ENCODE results near the gene RPA3.

RPA3 gene

DNA sequence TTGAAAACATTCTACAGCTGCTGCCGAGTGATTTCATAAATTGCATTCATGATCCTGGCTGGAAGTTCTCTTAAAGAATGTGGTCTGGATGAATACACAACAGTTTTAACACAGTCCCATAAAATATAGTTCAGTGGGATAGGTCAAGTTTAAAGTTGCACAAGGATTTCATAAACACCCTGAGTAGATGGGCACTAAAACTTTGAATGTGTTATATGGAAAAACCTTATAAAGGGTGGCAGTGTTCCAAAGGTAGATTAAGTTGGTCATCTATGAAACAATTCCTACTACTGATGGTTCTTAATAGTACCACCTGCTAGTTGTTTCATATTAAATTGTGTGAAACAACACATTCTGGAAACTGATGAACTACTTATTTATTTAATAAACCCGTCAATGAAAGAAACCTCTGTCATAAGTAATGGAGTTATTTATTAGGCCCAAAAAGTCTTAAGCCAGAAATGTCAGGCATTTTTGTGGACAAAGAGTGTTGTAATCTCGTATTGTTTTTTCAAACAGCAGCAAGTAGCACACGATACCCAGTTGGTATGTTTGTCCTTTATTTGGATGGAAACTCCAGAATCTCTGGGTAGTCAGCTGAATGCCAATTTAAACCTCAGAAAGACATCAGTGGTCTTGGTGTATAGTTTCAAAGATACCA, 14.3 kb upstream of the RPA3 start:
- no peak for DNase-seq (ENCODE audit: low read depth, low spot score)

- DNase-seq (ENCODE audit: low read depth, low spot score), result no peak
Observed at GRCh38 chr7:7731732-7732131, 13.3 kb upstream of the RPA3 start.

GRCh38 chr7:7720750-7721621, 2.6 kb upstream of the RPA3 start:
- DNase-seq (ENCODE audit: low read depth, low spot score), result no peak

- no peak for DNase-seq (ENCODE audit: low read depth, low spot score)
Observed at GRCh38 chr7:7720193-7720592, 1.8 kb upstream of the RPA3 start.

DNA sequence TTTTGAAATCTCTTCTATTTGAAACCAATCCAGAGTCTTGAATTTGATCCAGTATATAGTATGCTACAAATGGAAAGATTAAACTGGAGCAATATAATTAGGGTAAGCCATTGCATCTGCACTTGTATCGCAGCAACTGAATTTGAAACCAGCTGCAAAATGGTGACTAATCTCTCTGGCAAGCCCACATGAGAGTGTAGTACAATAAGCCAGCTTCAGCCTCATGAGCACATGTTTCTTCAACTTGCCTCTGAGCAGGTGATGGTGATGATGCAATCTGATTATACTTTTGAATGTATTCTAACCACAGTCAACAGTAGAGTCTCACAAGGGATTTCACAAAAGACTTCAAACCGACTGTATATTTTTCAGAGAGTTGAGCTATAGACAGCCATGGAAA, 829 bp upstream of the RPA3 start:
- peak; percentile 18 for DNase-seq (ENCODE audit: low read depth, low spot score)

DNA sequence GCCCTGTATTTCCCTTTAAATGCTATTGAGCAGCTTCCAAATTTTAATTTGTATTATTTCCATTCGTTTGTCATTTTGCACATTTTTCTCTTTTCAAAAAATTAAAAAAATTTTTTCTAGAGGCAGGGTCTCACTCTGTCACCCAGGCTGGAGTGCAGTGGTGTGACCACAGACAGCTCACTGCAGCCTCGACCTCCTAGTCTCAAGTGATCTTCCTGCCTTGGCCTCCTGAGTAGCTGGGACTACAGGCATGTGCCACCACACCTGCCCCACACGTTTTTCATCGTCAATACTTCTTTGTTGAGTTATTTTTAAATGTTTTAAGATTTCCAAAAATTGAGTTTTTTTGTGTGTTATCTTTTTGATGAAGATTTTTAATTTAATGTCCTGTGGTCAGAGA, 4.7 kb downstream of the RPA3 start:
- no peak for DNase-seq (ENCODE audit: low read depth, low spot score)

DNA sequence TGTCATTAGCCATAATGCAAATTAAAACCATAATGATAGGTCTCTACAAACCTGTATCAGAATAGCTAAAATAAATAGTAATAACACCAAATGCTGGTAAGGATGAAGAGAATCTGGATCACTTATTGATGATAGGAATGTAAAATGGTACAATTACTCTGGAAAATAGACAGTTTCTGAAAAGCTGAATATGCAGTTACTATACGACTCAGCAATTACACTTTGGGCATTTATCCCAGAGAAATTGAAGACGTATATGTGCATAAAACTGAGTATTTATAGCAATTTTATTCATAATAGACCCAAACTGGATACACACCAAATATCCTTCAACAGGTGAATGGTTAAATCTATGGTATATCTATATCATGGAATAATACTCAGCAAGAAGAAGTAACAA, 7.9 kb downstream of the RPA3 start:
- no peak for DNase-seq (ENCODE audit: low read depth, low spot score)

GRCh38 chr7:7709291-7709690, 9.1 kb downstream of the RPA3 start:
- DNase-seq (ENCODE audit: low read depth, low spot score), result no peak

DNA sequence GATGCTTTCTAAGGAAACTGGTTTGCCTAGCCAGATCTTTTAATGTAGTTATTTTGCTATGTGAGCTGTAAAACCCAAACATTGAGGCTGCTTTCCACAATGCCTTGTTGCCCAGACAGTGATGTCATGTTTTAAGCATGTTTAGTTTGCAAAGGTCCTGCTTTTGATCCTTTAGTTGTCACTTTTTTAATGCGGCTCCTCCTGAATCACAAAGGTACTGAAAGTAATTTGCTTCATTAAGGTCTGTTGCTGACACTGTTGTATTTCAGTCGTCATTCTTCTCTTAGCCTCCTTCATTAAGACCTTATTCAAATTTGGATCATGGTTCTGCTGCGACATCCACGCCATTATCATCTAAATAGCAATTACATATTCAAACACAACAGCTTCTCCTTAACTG, 10.6 kb downstream of the RPA3 start:
- DNase-seq (ENCODE audit: low read depth, low spot score), result no peak

DNA sequence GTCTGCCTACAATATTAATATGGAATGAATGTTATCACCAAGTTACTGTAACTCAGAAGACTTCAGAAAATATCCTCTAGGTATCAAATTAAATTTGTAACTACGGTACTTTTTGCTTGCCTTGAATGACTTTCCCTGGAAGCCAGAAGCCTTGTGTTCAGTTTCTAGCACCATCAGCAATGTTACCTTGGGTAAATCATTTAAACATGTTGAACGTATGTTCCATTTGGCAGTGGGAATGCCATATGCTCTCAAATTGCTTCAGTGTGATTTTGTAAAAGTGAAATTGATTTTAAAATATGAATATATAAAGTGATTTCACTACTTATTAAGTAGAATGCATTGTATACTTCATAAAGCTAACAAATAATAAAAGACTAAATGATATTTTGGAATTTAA, 11.2 kb downstream of the RPA3 start:
- no peak for DNase-seq (ENCODE audit: low read depth, low spot score)

DNA sequence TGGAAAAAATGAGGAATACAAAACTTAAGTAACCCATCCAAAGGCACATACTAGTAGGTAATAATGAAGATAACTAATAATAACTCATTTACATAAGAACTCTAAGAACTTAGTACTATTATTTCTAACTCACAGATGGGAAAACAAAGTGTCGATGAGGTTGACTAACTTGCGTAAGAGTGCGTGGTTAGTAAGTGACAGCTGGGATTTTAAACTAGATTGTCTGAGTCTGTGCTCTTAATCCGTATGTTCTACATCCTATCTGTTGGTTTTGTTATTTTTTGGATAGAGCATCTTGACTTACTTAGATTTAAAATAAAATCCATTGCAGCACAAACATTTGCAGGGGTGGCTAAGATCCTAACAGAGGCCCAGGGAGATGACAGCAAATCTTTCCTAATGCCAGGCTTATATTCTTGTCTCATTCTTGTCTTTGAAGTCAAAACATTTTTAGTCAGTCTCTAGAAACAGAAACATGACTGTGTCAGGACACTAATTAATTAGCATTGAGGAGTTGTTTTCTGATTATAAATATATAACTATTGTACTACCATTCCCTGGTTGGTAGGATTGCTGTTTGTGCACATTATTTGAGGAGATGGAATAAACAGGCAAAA, 11.7 kb downstream of the RPA3 start:
- no peak for DNase-seq (ENCODE audit: low read depth, low spot score)

GRCh38 chr7:7706101-7706511, 12.3 kb downstream of the RPA3 start:
- DNase-seq (ENCODE audit: low read depth, low spot score), result no peak

DNA sequence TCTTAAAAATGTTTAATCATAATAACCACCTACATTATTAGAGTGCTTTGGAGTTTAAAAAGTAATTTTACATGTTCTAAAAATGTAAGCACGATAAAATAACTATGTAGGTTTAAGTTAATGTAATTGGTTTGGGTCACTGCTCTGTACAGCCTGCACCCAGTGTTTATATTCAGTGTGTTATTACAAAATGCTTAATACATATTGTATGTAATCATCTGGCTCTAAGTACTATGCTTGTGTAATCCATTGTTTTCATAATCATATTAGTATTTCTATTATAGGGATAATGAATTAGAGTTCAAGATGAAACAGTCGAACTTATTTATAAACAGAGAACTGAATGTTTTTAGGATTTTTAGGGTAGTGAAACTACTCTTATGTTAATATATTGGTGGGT, 13.1 kb downstream of the RPA3 start:
- no peak for DNase-seq (ENCODE audit: low read depth, low spot score)

DNA sequence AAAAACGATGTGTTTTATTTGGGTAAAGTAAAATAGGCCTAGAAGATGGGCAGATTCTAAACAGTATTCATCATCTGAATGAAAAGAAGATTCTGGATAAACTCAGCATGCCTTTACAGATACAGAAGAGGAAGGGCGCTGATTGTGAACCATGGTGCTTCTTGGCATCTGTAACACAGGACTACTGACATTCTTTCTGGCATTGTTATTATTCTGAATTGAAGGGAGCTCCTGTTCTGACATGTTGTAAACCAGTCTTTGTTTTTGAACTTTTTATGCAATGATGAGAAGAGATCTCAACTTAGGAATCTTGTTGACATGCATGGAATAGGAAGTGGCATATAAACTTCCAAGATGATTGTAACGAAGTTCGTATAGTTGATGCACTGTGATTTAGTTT, 13.5 kb downstream of the RPA3 start:
- no peak for DNase-seq (ENCODE audit: low read depth, low spot score)

DNA sequence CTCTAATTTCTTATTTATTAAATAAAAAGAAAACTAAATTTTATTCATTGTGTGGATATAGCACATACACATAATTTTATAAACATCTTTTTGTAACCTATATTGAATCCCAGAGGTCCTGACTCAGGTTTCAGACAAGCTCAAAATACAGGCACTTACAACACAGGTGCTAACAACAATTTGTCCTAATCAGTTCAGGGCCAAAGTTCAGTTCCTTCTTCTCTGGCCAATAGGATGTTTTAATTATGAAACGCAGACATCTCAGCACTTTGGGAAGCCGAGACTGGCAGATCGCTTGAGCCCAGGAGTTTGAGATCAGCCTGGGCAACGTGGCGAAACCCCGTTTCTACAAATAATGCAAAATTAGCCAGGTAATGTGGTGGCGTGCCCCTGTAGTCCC, 15.0 kb downstream of the RPA3 start:
- no peak for DNase-seq (ENCODE audit: low read depth, low spot score)

GRCh38 chr7:7702826-7703225, 15.6 kb downstream of the RPA3 start:
- DNase-seq (ENCODE audit: low read depth, low spot score), result no peak

GRCh38 chr7:7701527-7701926, 16.9 kb downstream of the RPA3 start:
- DNase-seq (ENCODE audit: low read depth, low spot score), result no peak

GRCh38 chr7:7699970-7700369, 18.4 kb downstream of the RPA3 start:
- DNase-seq (ENCODE audit: low read depth, low spot score), result no peak

DNA sequence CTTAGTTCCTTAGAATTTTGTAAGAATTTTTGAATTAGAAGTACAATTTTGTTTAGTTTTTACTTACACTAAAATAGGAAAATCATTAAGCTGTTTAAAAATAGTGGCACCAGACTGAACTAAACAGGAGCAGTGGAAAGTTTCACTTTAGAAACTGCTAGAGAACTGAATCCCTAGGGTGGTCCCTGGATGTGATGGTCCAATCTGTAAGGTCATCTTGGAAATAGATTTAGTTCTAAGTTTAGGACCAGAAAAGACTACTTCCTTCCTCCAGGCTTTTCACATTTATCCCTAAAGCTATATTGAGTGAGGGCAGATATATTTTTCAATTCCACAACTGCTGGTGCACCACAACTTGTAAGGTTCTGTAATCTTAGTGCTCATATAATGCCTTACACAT, 19.0 kb downstream of the RPA3 start:
- no peak for DNase-seq (ENCODE audit: low read depth, low spot score)

- no peak for DNase-seq (ENCODE audit: low read depth, low spot score)
Observed at GRCh38 chr7:7698930-7699329, 19.5 kb downstream of the RPA3 start.

- DNase-seq (ENCODE audit: low read depth, low spot score), result no peak
Observed at GRCh38 chr7:7696458-7697119, 21.8 kb downstream of the RPA3 start.

DNA sequence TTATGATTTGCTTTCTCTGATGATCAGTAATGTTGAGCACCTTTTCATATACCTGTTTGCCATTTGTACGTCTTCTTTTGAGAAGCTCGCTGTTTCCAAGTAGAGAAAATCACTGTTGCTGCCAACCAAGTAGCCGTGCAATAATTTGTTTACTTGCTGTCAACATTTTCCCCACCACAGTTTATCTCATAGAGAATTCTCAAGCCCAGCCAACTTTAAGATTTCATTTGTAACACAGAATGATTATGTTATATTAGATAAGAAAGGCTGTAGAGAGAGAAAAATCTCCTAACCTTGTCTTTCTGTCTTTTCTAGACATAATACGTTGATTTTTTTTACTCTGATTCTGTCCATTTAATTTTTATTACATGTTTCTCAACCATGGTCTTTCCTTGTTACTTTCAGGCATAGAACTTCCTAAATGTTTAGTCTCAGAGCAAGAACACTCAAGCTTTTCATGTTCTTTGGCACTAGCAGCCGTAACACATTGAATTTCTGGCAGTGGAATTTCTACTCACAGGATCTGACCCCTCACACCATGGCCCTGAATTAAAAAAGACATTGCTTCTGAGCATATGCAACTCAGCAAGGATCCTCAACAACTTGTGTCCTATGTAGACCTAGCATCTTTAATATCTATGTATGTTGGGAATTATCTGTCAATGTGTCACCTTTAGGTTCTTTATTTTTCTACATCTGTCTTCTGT, 23.1 kb downstream of the RPA3 start:
- no peak for DNase-seq (ENCODE audit: low read depth, low spot score)
